Measurements from ENCODE around the gene DDR1.
"Not testable (repeated sequence)": the region's sequence is repeated elsewhere in the genome, so short reads cannot be mapped to it uniquely, and the experiment has no call there.

DDR1 gene

GRCh38 chr6:30862156-30862875 is 22.0 kb upstream of the DDR1 start:
- peaks cover 53% of the 10 kb centered on the region for H3K9me3 ChIP-seq
- H3K4me2 ChIP-seq, result peak overlapping the region; percentile 35; the same call in 1 of the 2 replicates

GRCh38 chr6:30864325-30864724 is 20.0 kb upstream of the DDR1 start:
- H3K9me3 ChIP-seq, result peaks cover 58% of the 10 kb centered on the region
- no peaks in the 10 kb centered on the region for H4K20me1 ChIP-seq
- TF ChIP-seq Cebpa-rat (IDR thresholded peaks at IDR 0.05), result no peak
- H3K27ac ChIP-seq, result no peak overlapping the region
- no peak overlapping the region for H3K4me2 ChIP-seq
- H3K9ac ChIP-seq, result no peak overlapping the region
- H3K27me3 ChIP-seq, result no peaks in the 10 kb centered on the region
- H3K36me3 ChIP-seq, result peaks cover 9% of the 10 kb centered on the region; the same call in 1 of the 2 replicates
- H3K4me1 ChIP-seq, result peaks cover 14% of the 10 kb centered on the region
- H3K4me3 ChIP-seq, result no peak overlapping the region

More at GRCh38 chr6:30862156-30862875, 22.0 kb upstream of the DDR1 start:
- H4K20me1 ChIP-seq, result no peaks in the 10 kb centered on the region
- no peak overlapping the region for H3K4me3 ChIP-seq
- no peak overlapping the region for H3K27ac ChIP-seq
- peaks cover 9% of the 10 kb centered on the region; the same call in 1 of the 2 replicates for H3K36me3 ChIP-seq
- no peak for TF ChIP-seq Cebpa-rat (IDR thresholded peaks at IDR 0.05)
- H3K4me1 ChIP-seq, result peaks cover 30% of the 10 kb centered on the region
- no peaks in the 10 kb centered on the region for H3K27me3 ChIP-seq
- no peak overlapping the region for H3K9ac ChIP-seq

- H3K27me3 ChIP-seq, H3K4me3 ChIP-seq, H4K20me1 ChIP-seq, H3K9ac ChIP-seq, H3K27ac ChIP-seq, H3K4me2 ChIP-seq, H3K4me1 ChIP-seq: not testable (repeated sequence)
- H3K36me3 ChIP-seq, result peaks cover 19% of the 10 kb centered on the region; the same call in 1 of the 2 replicates
- H3K9me3 ChIP-seq, result peaks cover 65% of the 10 kb centered on the region
Observed at GRCh38 chr6:30869241-30869749, 15.0 kb upstream of the DDR1 start.

- no peaks in the 10 kb centered on the region for H3K27me3 ChIP-seq
- H3K27ac ChIP-seq, result no peak overlapping the region
- H3K9me3 ChIP-seq, result peaks cover 65% of the 10 kb centered on the region
- peaks cover 19% of the 10 kb centered on the region; the same call in 1 of the 2 replicates for H3K36me3 ChIP-seq
- no peak for TF ChIP-seq Cebpa-rat (IDR thresholded peaks at IDR 0.05)
- H3K4me1 ChIP-seq, result no peaks in the 10 kb centered on the region
- no peaks in the 10 kb centered on the region for H4K20me1 ChIP-seq
- no peak overlapping the region for H3K4me2 ChIP-seq
- H3K4me3 ChIP-seq, result 0 out of 2 replicates have a peak overlapping the region, but pooled peaks have one; percentile 7
- no peak overlapping the region for H3K9ac ChIP-seq
Observed at GRCh38 chr6:30870546-30870945, 13.8 kb upstream of the DDR1 start.

GRCh38 chr6:30871592-30872183 is 12.6 kb upstream of the DDR1 start:
- Histone ChIP-seq H3K27me3 (no peaks in the 10 kb centered on the region), H4K20me1 (no peaks in the 10 kb centered on the region), H3K9me3 (peaks cover 65% of the 10 kb centered on the region), H3K4me2 (no peak overlapping the region), H3K9ac (no peak overlapping the region), H3K4me3 (no peak overlapping the region), H3K36me3 (peaks cover 19% of the 10 kb centered on the region; the same call in 1 of the 2 replicates), H3K4me1 (no peaks in the 10 kb centered on the region; the same call in 1 of the 2 replicates), H3K27ac (no peak overlapping the region)
- TF ChIP-seq Cebpa-rat (IDR thresholded peaks at IDR 0.05), result no peak

GRCh38 chr6:30873137-30873640 is 11.1 kb upstream of the DDR1 start:
- no peak for TF ChIP-seq Cebpa-rat (IDR thresholded peaks at IDR 0.05)
- H3K4me2 ChIP-seq, result no peak overlapping the region
- H3K4me1 ChIP-seq, result peaks cover 14% of the 10 kb centered on the region
- H3K4me3 ChIP-seq, result no peak overlapping the region
- no peak overlapping the region for H3K9ac ChIP-seq
- H3K27me3 ChIP-seq, result no peaks in the 10 kb centered on the region
- H4K20me1 ChIP-seq, result no peaks in the 10 kb centered on the region
- H3K9me3 ChIP-seq, result peaks cover 55% of the 10 kb centered on the region
- no peak overlapping the region for H3K27ac ChIP-seq
- H3K36me3 ChIP-seq, result peaks cover 19% of the 10 kb centered on the region; the same call in 1 of the 2 replicates

- H3K4me1 ChIP-seq, result peaks cover 20% of the 10 kb centered on the region
- H3K4me3 ChIP-seq, H4K20me1 ChIP-seq, H3K4me2 ChIP-seq, H3K27ac ChIP-seq, H3K27me3 ChIP-seq, H3K9ac ChIP-seq: not testable (repeated sequence)
- peaks cover 50% of the 10 kb centered on the region for H3K9me3 ChIP-seq
- peaks cover 19% of the 10 kb centered on the region; the same call in 1 of the 2 replicates for H3K36me3 ChIP-seq
Observed at GRCh38 chr6:30873795-30874194, 10.5 kb upstream of the DDR1 start.

GRCh38 chr6:30875244-30876038 is 8.9 kb upstream of the DDR1 start:
- Histone ChIP-seq H4K20me1 (no peaks in the 10 kb centered on the region), H3K9me3 (peaks cover 33% of the 10 kb centered on the region), H3K36me3 (peaks cover 19% of the 10 kb centered on the region; the same call in 1 of the 2 replicates), H3K27ac (no peak overlapping the region), H3K4me3 (no peak overlapping the region), H3K4me1 (peaks cover 36% of the 10 kb centered on the region), H3K27me3 (no peaks in the 10 kb centered on the region), H3K9ac (no peak overlapping the region), H3K4me2 (no peak overlapping the region)
- no peak for TF ChIP-seq Cebpa-rat (IDR thresholded peaks at IDR 0.05)

GRCh38 chr6:30876039-30876730 is 8.1 kb upstream of the DDR1 start:
- peaks cover 44% of the 10 kb centered on the region for H3K4me1 ChIP-seq
- peaks cover 12% of the 10 kb centered on the region; the same call in 1 of the 2 replicates for H3K36me3 ChIP-seq
- H3K4me3 ChIP-seq, result no peak overlapping the region
- H3K27me3 ChIP-seq, result no peaks in the 10 kb centered on the region
- no peaks in the 10 kb centered on the region for H4K20me1 ChIP-seq
- peaks cover 26% of the 10 kb centered on the region for H3K9me3 ChIP-seq
- H3K4me2 ChIP-seq, result no peak overlapping the region
- no peak overlapping the region for H3K27ac ChIP-seq
- H3K9ac ChIP-seq, result no peak overlapping the region
- TF ChIP-seq Cebpa-rat (IDR thresholded peaks at IDR 0.05), result no peak
